Activated effector memory CD4-positive, alpha-beta T cell treated with anti-CD3 and anti-CD28 coated beads, Interleukin-2, amount 50 U/mL, for 16 hours (primary cell): ENCODE measurements around the gene ENDOU.
"Not testable (repeated sequence)": the region's sequence is repeated elsewhere in the genome, so short reads cannot be mapped to it uniquely, and the experiment has no call there.

ENCODE experiments used
- DNase-seq: peaks from one replicate; pipeline ENCODE4 v3.0.0-alpha.2; 2020

ENDOU gene

GRCh38 chr12:47667935-47668334 lies 57.4 kb downstream of the ENDOU start:
- DNase-seq: not testable (repeated sequence)
